Urothelium cell line (cell line): ENCODE results near the gene SETD3.

Experiments
- DNase-seq: peaks from one replicate; pipeline ENCODE4 v3.0.0; 2011; ENCODE audit warnings: low spot score, mixed read lengths
- FAIRE-seq: peaks from 2 replicates; lab custom pipeline; 2011; peaks lifted over from hg19 to GRCh38; lab: Jason Lieb, UNC

SETD3 gene

GRCh38 chr14:99502989-99503421 lies 22.3 kb upstream of the SETD3 start:
- DNase-seq (no peak), FAIRE-seq (no peak)

- FAIRE-seq (no peak), DNase-seq (no peak)
Observed at GRCh38 chr14:99497894-99498293, 17.2 kb upstream of the SETD3 start.

GRCh38 chr14:99497341-99497740 lies 16.7 kb upstream of the SETD3 start:
- DNase-seq (no peak), FAIRE-seq (no peak)

- FAIRE-seq: no peak
- DNase-seq: no peak
Observed at GRCh38 chr14:99484106-99484505, 3.4 kb upstream of the SETD3 start.

GRCh38 chr14:99481745-99482099 lies 1.1 kb upstream of the SETD3 start:
- FAIRE-seq (no peak), DNase-seq (peak; percentile 4)

- DNase-seq (peak; percentile 96), FAIRE-seq (no peak)
Observed at GRCh38 chr14:99480917-99481744, 472 bp upstream of the SETD3 start, which contains the start of gene CCNK. CCNK (plus strand) TSS chr14:99481409; CDS start chr14:99492678, 11,269 bp downstream.

- no peak for DNase-seq
- no peak for FAIRE-seq
Observed at GRCh38 chr14:99479160-99479905, 1.3 kb downstream of the SETD3 start.

- FAIRE-seq (no peak), DNase-seq (no peak)
Observed at GRCh38 chr14:99478128-99478527, 2.5 kb downstream of the SETD3 start.

- DNase-seq (no peak), FAIRE-seq (no peak)
Observed at GRCh38 chr14:99476864-99477263, 3.8 kb downstream of the SETD3 start.

- DNase-seq (no peak), FAIRE-seq (no peak)
Observed at GRCh38 chr14:99475660-99476059, 5.0 kb downstream of the SETD3 start.

GRCh38 chr14:99475179-99475578 lies 5.5 kb downstream of the SETD3 start:
- FAIRE-seq (no peak), DNase-seq (no peak)

- no peak for FAIRE-seq
- DNase-seq: no peak
Observed at GRCh38 chr14:99473458-99473857, 7.2 kb downstream of the SETD3 start.

GRCh38 chr14:99472937-99473336 lies 7.7 kb downstream of the SETD3 start:
- FAIRE-seq: no peak
- no peak for DNase-seq

GRCh38 chr14:99471731-99472130 lies 8.9 kb downstream of the SETD3 start:
- FAIRE-seq: no peak

GRCh38 chr14:99468836-99469592 lies 11.6 kb downstream of the SETD3 start:
- no peak for DNase-seq
- FAIRE-seq: no peak

More at GRCh38 chr14:99471731-99472130, 8.9 kb downstream of the SETD3 start:
- no peak for DNase-seq

GRCh38 chr14:99468081-99468480 lies 12.6 kb downstream of the SETD3 start:
- FAIRE-seq (no peak), DNase-seq (no peak)

- FAIRE-seq: no peak
Observed at GRCh38 chr14:99467336-99468078, 13.2 kb downstream of the SETD3 start.

GRCh38 chr14:99466758-99467157 lies 13.9 kb downstream of the SETD3 start:
- FAIRE-seq: no peak
- no peak for DNase-seq

More at GRCh38 chr14:99467336-99468078, 13.2 kb downstream of the SETD3 start:
- DNase-seq: no peak

GRCh38 chr14:99465288-99465687 lies 15.4 kb downstream of the SETD3 start:
- DNase-seq (no peak), FAIRE-seq (no peak)

- DNase-seq: no peak
- FAIRE-seq: no peak
Observed at GRCh38 chr14:99463974-99464373, 16.7 kb downstream of the SETD3 start.

- no peak for FAIRE-seq
- no peak for DNase-seq
Observed at GRCh38 chr14:99462210-99462609, 18.4 kb downstream of the SETD3 start.
